ENCODE measurements around the gene EFCAB12.

Gene EFCAB12

GRCh38 chr3:129352045-129352444 lies 76.4 kb downstream of the EFCAB12 start:
- Histone ChIP-seq H3K4me1 (peaks cover 32% of the 10 kb centered on the region), H3K9me3 (ENCODE audit: control insufficient read depth, low read length) (no peaks in the 10 kb centered on the region), H3K27me3 (ENCODE audit: control insufficient read depth, insufficient read depth, low read length) (no peaks in the 10 kb centered on the region), H3K4me3 (ENCODE audit: low read depth, low read length) (no peak overlapping the region), H3K4me2 (ENCODE audit: low read length) (no peak overlapping the region), H3K36me3 (ENCODE audit: control insufficient read depth, insufficient read depth, low read length) (no peaks in the 10 kb centered on the region), H3K79me2 (no peaks in the 10 kb centered on the region), H3K27ac (no peak overlapping the region), H3K9ac (no peak overlapping the region), H2AFZ (no peak overlapping the region)
- TF ChIP-seq CTCF (IDR thresholded peaks at IDR 0.05): peak; percentile 13
